Psoas muscle (tissue), 8 donors: Measurements from ENCODE around the gene SPSB2. TPM values are rescaled to one million over a fixed set of nuclear protein-coding genes. Genes with fewer than 3 reads are reported as not detected.
A peak's percentile ranks its signal among the peaks of the same experiment; 100 is the strongest.
"Not testable (repeated sequence)": the region's sequence is repeated elsewhere in the genome, so short reads cannot be mapped to it uniquely, and the experiment has no call there.

Source experiments
- ATAC-seq, 4 donors: fragments of 200-7000 bp; cut with Tn5 transposase; one replicate each; pipeline ENCODE4 v1.9.1; 2020; ENCODE audit warnings: moderate library complexity in 3 of 4, mild to moderate bottlenecking in 2 of 4
- DNase-seq, 2 donors: peaks; one replicate each; pipeline ENCODE4 v3.0.0-alpha.2; 2020
- H3K27ac ChIP-seq: fragments of 200-600 bp; one replicate; pipeline ENCODE4 v1.8.0; 2022
- H3K27me3 ChIP-seq, 3 donors: fragments of 200-600 bp in 1 of 3; one replicate each; pipeline versions ENCODE4 v1.6.1 to v1.8.0; 2013 to 2022; ENCODE audit warnings: low read length in 2 of 3, mild to moderate bottlenecking in 2 of 3, moderate library complexity in 1 of 3; ENCODE audit not compliant: insufficient read depth in 3 of 3
- H3K36me3 ChIP-seq, 2 donors: fragments of 200-600 bp in 1 of 2; one replicate each; pipeline versions ENCODE4 v1.6.1 to v1.8.0; 2013 to 2022; ENCODE audit warnings: low read depth in 1 of 2, mild to moderate bottlenecking in 1 of 2, moderate library complexity in 1 of 2; ENCODE audit not compliant: insufficient read depth in 1 of 2
- H3K4me1 ChIP-seq: fragments of 200-600 bp; one replicate; pipeline ENCODE4 v1.8.0; 2022
- H3K4me3 ChIP-seq: fragments of 200-600 bp; one replicate; pipeline ENCODE4 v1.8.0; 2022; ENCODE audit warnings: mild to moderate bottlenecking
- H3K9me3 ChIP-seq: fragments of 200-600 bp; one replicate; pipeline ENCODE4 v1.8.0; 2022
- CTCF ChIP-seq: fragments of 200-600 bp; IDR thresholded peaks from one replicate; pipeline ENCODE4 v1.8.0; 2022; ENCODE audit warnings: antibody characterized with exemption
- WGBS, 3 donors: extraction: QIAGEN DNeasy Blood & Tissue Kit; methylation state at CpG; one replicate each; pipeline versions ENCODE4 v1.1.6 to v1.1.7; 2013; 5-methylcytosine and 5-hydroxymethylcytosine counted together
- intact Hi-C, 2 donors: fragments of 100-400 bp; cut with DNase I; formaldehyde crosslinking; loops; one replicate each; pipeline versions ENCODE4 v1.11.0 to v1.14.2; 2022
- polyA plus RNA-seq, 3 donors: library from polyadenylated mRNA; stranded (reverse); fragments of 200-250 nt; gene quantifications; one replicate each; pipeline ENCODE4 v1.2.3, GENCODE V29; 2013
- total RNA-seq, 4 donors: library from RNA; stranded (reverse); fragmentation: NEBNext Ultra II Directional in 2 of 4; extraction: Animal tissue kit (Norgen Biotek cat#: 25700) in 2 of 4; gene quantifications; one replicate each; pipeline versions ENCODE4 v1.2.1 to v1.2.4, GENCODE V29; 2021 to 2023
- donor health status: healthy with polysubstance abuse.
- donor health status: DM: no; HTN: no; CAD: no; lungs with moderate emphysema.
- donor health status: Bipolar disorder and iron deficiency.
- donor health status: healthy.
- donor health status: DM: yes; HTN: yes; CAD: no.
- donor health status: DM: no; HTN: no; CAD: no.
- donor health status: DM: no; HTN: no; CAD: no.
- donor health status: DM: yes; HTN: yes; CAD: no.

The SPSB2 gene
- total and polyA plus RNA-seq, 7 donors = 2.4 to 10.2 (median 4.3) TPM

GRCh38 chr12:6887460-6887859 lies 14.4 kb upstream of the SPSB2 start:
- Histone ChIP-seq H3K27me3 (no peaks in the 10 kb centered on the region), H3K36me3 (peaks cover 0 to 20% of the 10 kb centered on the region in 2 donors), H3K27ac (no peak overlapping the region), H3K4me1 (no peaks in the 10 kb centered on the region), H3K4me3 (no peak overlapping the region), H3K9me3 (no peaks in the 10 kb centered on the region)
- no peak for ATAC-seq
- no peak for DNase-seq
- TF ChIP-seq CTCF = no peak
- WGBS, 3 donors = 85 to 91% (median 88%) methylated on average over 8 of the region's 8 CpGs
- intact Hi-C loops = no loop called here

- ATAC-seq, DNase-seq, H3K27ac ChIP-seq, H3K4me1 ChIP-seq, H3K4me3 ChIP-seq, intact Hi-C loops, H3K9me3 ChIP-seq, H3K27me3 ChIP-seq: not testable (repeated sequence)
- peaks cover 0 to 20% of the 10 kb centered on the region in 2 donors for H3K36me3 ChIP-seq
- 76 to 79% (median 78%) methylated on average over 12 of the region's 15 CpGs for WGBS, 3 donors
Observed at GRCh38 chr12:6886206-6886999, 13.3 kb upstream of the SPSB2 start.

- no peak for TF ChIP-seq CTCF
- H3K27ac ChIP-seq = no peak overlapping the region
- H3K4me3 ChIP-seq = no peak overlapping the region
- no peaks in the 10 kb centered on the region for H3K27me3 ChIP-seq
- DNase-seq (no peak), ATAC-seq (no peak)
- H3K9me3 ChIP-seq = no peaks in the 10 kb centered on the region
- H3K36me3 ChIP-seq = peaks cover 0 to 20% of the 10 kb centered on the region in 2 donors
- H3K4me1 ChIP-seq = no peaks in the 10 kb centered on the region
- intact Hi-C loops = no loop called here
- 72 to 79% (median 75%) methylated on average over 21 to 22 of the region's 22 CpGs for WGBS, 3 donors
Observed at GRCh38 chr12:6884539-6884938, 11.4 kb upstream of the SPSB2 start.

GRCh38 chr12:6883683-6884082 lies 10.6 kb upstream of the SPSB2 start:
- 94 to 95% (median 95%) methylated on average over 11 of the region's 11 CpGs for WGBS, 3 donors
- TF ChIP-seq CTCF = no peak
- ATAC-seq (no peak), DNase-seq (no peak)
- Histone ChIP-seq H3K4me1 (no peaks in the 10 kb centered on the region), H3K27me3 (no peaks in the 10 kb centered on the region), H3K9me3 (no peaks in the 10 kb centered on the region), H3K36me3 (peaks cover 0 to 20% of the 10 kb centered on the region in 2 donors), H3K27ac (no peak overlapping the region), H3K4me3 (no peak overlapping the region)
- intact Hi-C loops = no loop called here

GRCh38 chr12:6883252-6883651 lies 10.1 kb upstream of the SPSB2 start:
- ATAC-seq (no peak), DNase-seq (no peak)
- H3K27me3 ChIP-seq = no peaks in the 10 kb centered on the region
- intact Hi-C loops = no loop called here
- no peaks in the 10 kb centered on the region for H3K9me3 ChIP-seq
- no peak overlapping the region for H3K4me3 ChIP-seq
- no peak for TF ChIP-seq CTCF
- H3K27ac ChIP-seq = no peak overlapping the region
- H3K36me3 ChIP-seq = peaks cover 0 to 20% of the 10 kb centered on the region in 2 donors
- H3K4me1 ChIP-seq = no peaks in the 10 kb centered on the region
- WGBS, 3 donors = 92 to 96% (median 95%) methylated on average over 5 of the region's 5 CpGs

GRCh38 chr12:6879824-6880223 lies 6.7 kb upstream of the SPSB2 start:
- H3K27ac ChIP-seq, H3K4me1 ChIP-seq, H3K9me3 ChIP-seq, ATAC-seq, H3K4me3 ChIP-seq, DNase-seq, H3K27me3 ChIP-seq, intact Hi-C loops: not testable (repeated sequence)
- peaks cover 0 to 22% of the 10 kb centered on the region in 2 donors for H3K36me3 ChIP-seq
- 90 to 94% (median 91%) methylated on average over 11 of the region's 11 CpGs for WGBS, 3 donors

- ATAC-seq, DNase-seq, intact Hi-C loops, H3K27me3 ChIP-seq, H3K9me3 ChIP-seq: not testable (repeated sequence)
- Histone ChIP-seq H3K4me3 (peak overlapping the region; percentile 63), H3K27ac (peak overlapping the region; percentile 75), H3K36me3 (peaks cover 4 to 37% of the 10 kb centered on the region in 2 donors), H3K4me1 (peaks cover 24% of the 10 kb centered on the region)
- 56 to 58% (median 58%) methylated on average over 9 of the region's 9 CpGs for WGBS, 3 donors
Observed at GRCh38 chr12:6874015-6874368, 889 bp upstream of the SPSB2 start.
